ENCODE results near the gene TFDP1. TPM values are rescaled to one million over a fixed set of nuclear protein-coding genes. Genes with fewer than 3 reads are reported as not detected.

The TFDP1 gene
- total and polyA plus RNA-seq, 9 donors = 29.7 to 73.9 (median 59.5) TPM

GRCh38 chr13:113565526-113566226 lies 18.9 kb upstream of the TFDP1 start:
- Histone ChIP-seq H3K9me3 (replicated peaks; ENCODE audit: control insufficient read depth, low read depth, low read length) (no peaks in the 10 kb centered on the region), H3K27ac (ENCODE audit: low read length) (no peak overlapping the region), H3K36me3 (ENCODE audit: control insufficient read depth, insufficient read depth, low read length) (no peaks in the 10 kb centered on the region), H3K27me3 (ENCODE audit: control insufficient read depth, insufficient read depth, low read length) (peaks cover 3% of the 10 kb centered on the region), H3K4me3 (ENCODE audit: low read length) (no peak overlapping the region), H3K4me1 (ENCODE audit: control insufficient read depth, insufficient read depth, low read length) (peaks cover 3% of the 10 kb centered on the region)
- DNase-seq = no peak
- WGBS (ENCODE audit: insufficient coverage) = 77% methylated on average over 25 of the region's 26 CpGs

GRCh38 chr13:113566227-113566561 lies 18.4 kb upstream of the TFDP1 start:
- H3K27me3 ChIP-seq (ENCODE audit: control insufficient read depth, insufficient read depth, low read length) = peaks cover 3% of the 10 kb centered on the region
- H3K27ac ChIP-seq (ENCODE audit: low read length) = no peak overlapping the region
- H3K4me1 ChIP-seq (ENCODE audit: control insufficient read depth, insufficient read depth, low read length) = peaks cover 3% of the 10 kb centered on the region
- no peaks in the 10 kb centered on the region for H3K36me3 ChIP-seq (ENCODE audit: control insufficient read depth, insufficient read depth, low read length)
- 85% methylated on average over 17 of the region's 17 CpGs for WGBS (ENCODE audit: insufficient coverage)
- no peaks in the 10 kb centered on the region for H3K9me3 ChIP-seq (replicated peaks; ENCODE audit: control insufficient read depth, low read depth, low read length)
- no peak overlapping the region for H3K4me3 ChIP-seq (ENCODE audit: low read length)
- no peak for DNase-seq

DNA sequence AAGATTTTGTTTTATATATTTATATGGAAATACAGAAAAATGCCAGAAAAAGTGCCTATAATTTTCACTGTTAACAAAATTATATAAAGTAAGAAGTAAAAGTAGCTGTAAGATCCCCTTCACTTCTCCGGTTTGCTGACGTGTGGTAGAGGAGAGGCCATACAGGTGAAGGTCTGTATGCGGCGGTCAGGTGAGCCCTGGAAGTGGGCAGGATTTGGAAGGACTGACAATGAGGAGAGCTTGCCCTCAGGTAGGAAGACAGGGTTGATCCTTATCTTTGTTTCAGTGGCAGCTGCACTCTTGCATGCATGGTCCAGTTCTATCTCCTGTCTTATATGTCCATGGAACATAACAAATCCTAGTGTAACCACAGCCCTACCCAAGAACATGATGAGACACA lies 16.9 kb upstream of the TFDP1 start:
- no peaks in the 10 kb centered on the region for H3K4me1 ChIP-seq (ENCODE audit: control insufficient read depth, insufficient read depth, low read length)
- H3K36me3 ChIP-seq (ENCODE audit: control insufficient read depth, insufficient read depth, low read length) = no peaks in the 10 kb centered on the region
- 100% methylated on average over 3 of the region's 4 CpGs for WGBS (ENCODE audit: insufficient coverage)
- DNase-seq = no peak
- H3K27ac ChIP-seq (ENCODE audit: low read length) = no peak overlapping the region
- no peaks in the 10 kb centered on the region for H3K9me3 ChIP-seq (replicated peaks; ENCODE audit: control insufficient read depth, low read depth, low read length)
- H3K27me3 ChIP-seq (ENCODE audit: control insufficient read depth, insufficient read depth, low read length) = peaks cover 3% of the 10 kb centered on the region
- no peak overlapping the region for H3K4me3 ChIP-seq (ENCODE audit: low read length)

- Histone ChIP-seq H3K36me3 (ENCODE audit: control insufficient read depth, insufficient read depth, low read length) (no peaks in the 10 kb centered on the region), H3K27ac (ENCODE audit: low read length) (no peak overlapping the region), H3K4me1 (ENCODE audit: control insufficient read depth, insufficient read depth, low read length) (no peaks in the 10 kb centered on the region), H3K27me3 (ENCODE audit: control insufficient read depth, insufficient read depth, low read length) (no peaks in the 10 kb centered on the region), H3K9me3 (replicated peaks; ENCODE audit: control insufficient read depth, low read depth, low read length) (no peaks in the 10 kb centered on the region), H3K4me3 (ENCODE audit: low read length) (no peak overlapping the region)
- 86% methylated on average over 1 of the region's 3 CpGs for WGBS (ENCODE audit: insufficient coverage)
- DNase-seq = no peak
These were observed 11.5 kb upstream of the TFDP1 start for GRCh38 chr13:113573065-113573464.

DNA sequence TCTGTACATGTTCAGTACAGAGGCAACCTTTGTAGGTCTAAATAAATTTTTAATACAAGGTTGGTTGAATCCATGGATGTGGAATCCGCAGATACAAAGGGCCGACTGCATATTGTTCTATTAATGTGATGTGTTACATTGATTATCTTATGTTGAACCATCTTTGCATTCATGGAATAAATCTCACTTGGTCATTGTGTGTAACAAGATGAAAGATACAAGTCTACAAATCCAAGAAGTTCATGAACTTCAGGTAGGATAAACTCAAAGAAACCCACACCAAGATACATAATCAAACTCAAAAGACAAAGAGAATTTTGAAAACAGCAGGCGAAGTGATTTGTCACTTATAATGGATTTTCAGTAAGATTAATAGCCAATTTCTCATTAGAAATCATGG lies 8.0 kb upstream of the TFDP1 start:
- H3K27ac ChIP-seq (ENCODE audit: low read length) = no peak overlapping the region
- no peaks in the 10 kb centered on the region for H3K36me3 ChIP-seq (ENCODE audit: control insufficient read depth, insufficient read depth, low read length)
- no peaks in the 10 kb centered on the region for H3K4me1 ChIP-seq (ENCODE audit: control insufficient read depth, insufficient read depth, low read length)
- DNase-seq = no peak
- no peak overlapping the region for H3K4me3 ChIP-seq (ENCODE audit: low read length)
- H3K27me3 ChIP-seq (ENCODE audit: control insufficient read depth, insufficient read depth, low read length) = no peaks in the 10 kb centered on the region
- no peaks in the 10 kb centered on the region for H3K9me3 ChIP-seq (replicated peaks; ENCODE audit: control insufficient read depth, low read depth, low read length)
- no CpG with 5 or more reads among the region's 3 CpGs for WGBS (ENCODE audit: insufficient coverage)

DNA sequence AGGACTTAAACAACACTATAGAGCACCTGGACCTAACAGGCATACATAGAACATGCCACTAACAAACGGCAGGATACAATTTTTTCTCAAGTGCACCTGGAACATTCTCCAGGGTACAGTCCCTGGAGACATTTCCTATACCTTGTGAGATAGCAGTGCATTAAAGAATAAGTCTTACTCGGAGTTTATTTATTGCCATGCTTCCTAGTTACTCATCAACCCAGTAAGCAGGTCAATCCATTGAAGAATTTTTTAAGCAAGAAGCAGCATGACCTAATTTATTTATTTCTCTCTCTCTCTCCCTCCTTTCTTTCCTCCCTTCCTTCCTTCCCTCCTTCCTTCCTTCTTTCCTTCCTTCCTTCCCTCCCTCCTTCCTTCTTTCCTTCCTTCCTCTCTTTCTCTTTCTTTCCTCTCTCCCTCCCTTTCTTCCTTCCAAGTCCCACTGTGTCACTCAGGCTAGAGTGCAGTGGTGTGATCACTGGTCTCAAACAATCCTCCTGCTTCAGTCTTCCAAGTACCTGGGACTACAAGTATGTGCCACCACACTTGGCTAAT lies 6.6 kb upstream of the TFDP1 start:
- Histone ChIP-seq H3K27me3 (ENCODE audit: control insufficient read depth, insufficient read depth, low read length) (no peaks in the 10 kb centered on the region), H3K4me1 (ENCODE audit: control insufficient read depth, insufficient read depth, low read length) (no peaks in the 10 kb centered on the region), H3K9me3 (replicated peaks; ENCODE audit: control insufficient read depth, low read depth, low read length) (no peaks in the 10 kb centered on the region), H3K4me3 (ENCODE audit: low read length) (no peak overlapping the region), H3K27ac (ENCODE audit: low read length) (no peak overlapping the region), H3K36me3 (ENCODE audit: control insufficient read depth, insufficient read depth, low read length) (no peaks in the 10 kb centered on the region)
- WGBS (ENCODE audit: insufficient coverage) = 80% methylated on average over 2 of the region's 2 CpGs
- no peak for DNase-seq

DNA sequence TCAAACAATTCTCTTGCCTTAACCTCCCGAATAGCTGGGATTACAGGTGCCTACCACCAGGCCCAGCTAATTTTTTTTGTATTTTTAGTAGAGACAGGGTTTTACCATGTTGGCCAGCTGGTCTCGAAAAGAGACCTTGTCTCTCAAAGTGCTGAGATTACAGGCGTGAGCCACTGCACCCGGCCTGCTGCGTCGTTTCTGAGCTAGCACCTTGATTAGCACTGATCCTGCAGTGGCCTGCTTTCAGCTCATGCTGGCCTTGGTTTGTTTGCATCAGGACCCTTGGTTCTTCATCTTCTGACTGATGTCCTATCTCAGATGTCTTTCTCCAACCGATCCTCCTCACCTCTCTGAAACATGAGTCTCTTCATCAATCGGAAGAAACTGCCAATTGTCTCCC lies 4.9 kb upstream of the TFDP1 start:
- no peak for DNase-seq
- Histone ChIP-seq H3K4me3 (ENCODE audit: low read length) (no peak overlapping the region), H3K9me3 (replicated peaks; ENCODE audit: control insufficient read depth, low read depth, low read length) (no peaks in the 10 kb centered on the region), H3K4me1 (ENCODE audit: control insufficient read depth, insufficient read depth, low read length) (no peaks in the 10 kb centered on the region), H3K36me3 (ENCODE audit: control insufficient read depth, insufficient read depth, low read length) (no peaks in the 10 kb centered on the region), H3K27me3 (ENCODE audit: control insufficient read depth, insufficient read depth, low read length) (no peaks in the 10 kb centered on the region), H3K27ac (ENCODE audit: low read length) (no peak overlapping the region)
- WGBS (ENCODE audit: insufficient coverage) = 85% methylated on average over 6 of the region's 8 CpGs

DNA sequence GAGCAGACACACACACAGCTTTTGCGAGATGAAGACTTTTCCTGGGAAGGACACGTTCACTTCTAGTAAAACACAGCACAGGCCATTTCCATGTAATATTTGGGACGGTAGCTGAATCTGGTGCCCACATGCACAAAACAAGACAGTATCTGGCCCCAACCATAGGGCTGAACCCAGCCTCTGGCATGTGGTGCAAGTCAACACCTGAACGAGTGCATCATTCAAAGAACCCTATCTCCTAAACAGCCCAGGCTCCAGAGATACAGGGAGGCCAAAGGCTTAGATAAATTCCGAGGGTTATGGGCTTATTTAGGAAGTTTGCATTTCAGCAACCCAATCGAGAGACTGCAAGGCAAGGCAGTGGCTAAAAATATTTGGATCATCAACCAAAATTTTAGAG lies 2.7 kb upstream of the TFDP1 start:
- Histone ChIP-seq H3K4me3 (ENCODE audit: low read length) (no peak overlapping the region), H3K36me3 (ENCODE audit: control insufficient read depth, insufficient read depth, low read length) (peaks cover 5% of the 10 kb centered on the region), H3K9me3 (replicated peaks; ENCODE audit: control insufficient read depth, low read depth, low read length) (no peaks in the 10 kb centered on the region), H3K27ac (ENCODE audit: low read length) (no peak overlapping the region), H3K27me3 (ENCODE audit: control insufficient read depth, insufficient read depth, low read length) (no peaks in the 10 kb centered on the region), H3K4me1 (ENCODE audit: control insufficient read depth, insufficient read depth, low read length) (peaks cover 4% of the 10 kb centered on the region)
- 57% methylated on average over 3 of the region's 6 CpGs for WGBS (ENCODE audit: insufficient coverage)
- DNase-seq = no peak

- Histone ChIP-seq H3K36me3 (ENCODE audit: control insufficient read depth, insufficient read depth, low read length) (peaks cover 14% of the 10 kb centered on the region), H3K27ac (ENCODE audit: low read length) (no peak overlapping the region), H3K9me3 (replicated peaks; ENCODE audit: control insufficient read depth, low read depth, low read length) (no peaks in the 10 kb centered on the region), H3K4me1 (ENCODE audit: control insufficient read depth, insufficient read depth, low read length) (peaks cover 4% of the 10 kb centered on the region), H3K4me3 (ENCODE audit: low read length) (no peak overlapping the region), H3K27me3 (ENCODE audit: control insufficient read depth, insufficient read depth, low read length) (no peaks in the 10 kb centered on the region)
- DNase-seq = no peak
- 79% methylated on average over 37 of the region's 38 CpGs for WGBS (ENCODE audit: insufficient coverage)
These were observed 1.5 kb upstream of the TFDP1 start for GRCh38 chr13:113582841-113583631.

DNA sequence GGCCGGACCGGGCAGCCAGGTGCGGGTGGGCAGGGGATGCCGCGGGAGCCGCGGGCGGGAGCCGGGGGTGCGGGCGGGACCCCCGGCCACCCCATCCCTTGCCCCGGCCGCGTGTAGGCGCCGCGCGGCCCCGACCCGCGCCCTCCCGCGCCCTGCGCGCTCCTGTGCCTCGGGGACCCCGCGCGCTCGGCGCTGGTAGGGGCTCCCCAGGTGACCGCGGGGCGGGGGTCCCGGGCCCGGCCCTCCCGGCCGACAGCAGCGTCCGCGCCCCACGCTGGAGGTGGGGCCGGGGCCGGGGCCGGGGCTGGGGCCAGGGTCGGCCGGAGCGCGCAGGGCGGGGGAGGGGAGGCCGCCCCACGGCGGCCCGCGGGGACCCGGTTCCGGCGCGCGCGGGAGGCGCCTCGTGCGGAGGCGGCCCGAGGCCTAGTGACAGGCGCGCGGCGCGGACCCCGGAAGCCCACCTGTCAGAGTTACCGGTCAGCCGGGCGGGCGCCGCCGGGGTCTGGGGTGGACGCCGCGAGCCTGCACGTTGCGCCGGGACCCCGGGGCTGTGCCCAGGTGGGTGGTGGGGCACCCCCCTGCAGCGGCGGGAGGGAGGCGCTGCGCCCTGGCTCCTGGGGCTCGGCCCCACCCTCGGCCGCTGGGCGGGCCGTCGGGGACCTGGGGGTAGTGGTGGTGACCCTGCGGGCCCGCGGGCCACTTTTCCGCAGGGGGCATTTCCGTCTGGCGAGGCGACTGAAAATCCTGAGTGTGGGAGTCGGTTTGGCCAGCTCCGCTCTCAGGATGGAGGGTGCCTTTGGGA lies 518 bp downstream of the TFDP1 start:
- no peaks in the 10 kb centered on the region for H3K9me3 ChIP-seq (replicated peaks; ENCODE audit: control insufficient read depth, low read depth, low read length)
- no peak overlapping the region for H3K27ac ChIP-seq (ENCODE audit: low read length)
- H3K27me3 ChIP-seq (ENCODE audit: control insufficient read depth, insufficient read depth, low read length) = no peaks in the 10 kb centered on the region
- DNase-seq = peak; percentile 22
- peaks cover 4% of the 10 kb centered on the region for H3K4me1 ChIP-seq (ENCODE audit: control insufficient read depth, insufficient read depth, low read length)
- peaks cover 23% of the 10 kb centered on the region for H3K36me3 ChIP-seq (ENCODE audit: control insufficient read depth, insufficient read depth, low read length)
- H3K4me3 ChIP-seq (ENCODE audit: low read length) = peak overlapping the region; percentile 43
- WGBS (ENCODE audit: insufficient coverage) = under 1% methylated on average over 103 of the region's 105 CpGs
